Measurements from ENCODE around the gene TMEM135. TPM values are rescaled to one million over a fixed set of nuclear protein-coding genes. Genes with fewer than 3 reads are reported as not detected.

TMEM135 gene
- polyA plus RNA-seq, 1 of the 3 experiments (the other 2 are of a cell fraction) = 3.0 TPM

- Histone ChIP-seq H3K36me3 (replicated peaks in 1 of 2; ENCODE audit: control insufficient read depth in 1 of 2, insufficient read depth in 2 of 2, low read length in 1 of 2) (no peaks in the 10 kb centered on the region), H3K4me1 (ENCODE audit: control insufficient read depth in 1 of 2, insufficient read depth in 2 of 2, low read depth in 1 of 2, low read length in 1 of 2) (peaks cover 2 to 6% of the 10 kb centered on the region in 2 experiments; a peak in 2 of 4 replicates), H3K27ac (ENCODE audit: low read depth in 2 of 2, low read length in 1 of 2) (no peak overlapping the region), H3K9me3 (no peaks in the 10 kb centered on the region), H3K4me3 (ENCODE audit: low read depth in 2 of 2, low read length in 1 of 2) (no peak overlapping the region), H3K4me2 (no peak overlapping the region), H3K79me2 (ENCODE audit: insufficient read depth) (no peaks in the 10 kb centered on the region), H3K27me3 (ENCODE audit: insufficient read depth) (no peaks in the 10 kb centered on the region), H3F3A (replicated peaks; ENCODE audit: insufficient read depth) (peaks cover 4% of the 10 kb centered on the region), H3K9me2 (no peaks in the 10 kb centered on the region), H4K20me1 (ENCODE audit: insufficient read depth) (no peaks in the 10 kb centered on the region), H2AFZ (ENCODE audit: low read depth) (no peak overlapping the region), H3K9ac (no peak overlapping the region)
- WGBS (ENCODE audit: low lambda C conversion rate) = 97% methylated on average over 1 of the region's 1 CpG
- CTCF ChIA-PET = interaction anchor here (1.4 kb wide), 1 partner anchor 16 kb away, joined by 6 read pairs; no protein-coding TSS in a partner anchor
- TF ChIP-seq EZH2phosphoT487 (IDR thresholded peaks at IDR 0.05; ENCODE audit: borderline replicate concordance, low read depth) = no peak
- TF ChIP-seq ZBTB33 (IDR thresholded peaks at IDR 0.05; ENCODE audit: borderline replicate concordance, low read depth) = no peak
- no peak for TF ChIP-seq YY1 (IDR thresholded peaks at IDR 0.05; ENCODE audit: low read depth)
- TF ChIP-seq, protein P1, sequence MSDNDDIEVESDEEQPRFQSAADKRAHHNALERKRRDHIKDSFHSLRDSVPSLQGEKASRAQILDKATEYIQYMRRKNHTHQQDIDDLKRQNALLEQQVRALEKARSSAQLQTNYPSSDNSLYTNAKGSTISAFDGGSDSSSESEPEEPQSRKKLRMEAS (IDR thresholded peaks at IDR 0.05; ENCODE audit: low read depth) = no peak
- no peak for TF ChIP-seq POLR2AphosphoS5 (IDR thresholded peaks at IDR 0.05; ENCODE audit: low read depth, low read length)
- no peak for TF ChIP-seq TEAD4 (IDR thresholded peaks at IDR 0.05; ENCODE audit: borderline replicate concordance, insufficient read depth)
- no peak for TF ChIP-seq MXI1 (IDR thresholded peaks at IDR 0.05; ENCODE audit: low read depth, low read length)
- no peak for TF ChIP-seq REST (IDR thresholded peaks at IDR 0.05; ENCODE audit: low read depth, low read length)
- no peak for TF ChIP-seq USF2 (IDR thresholded peaks at IDR 0.05; ENCODE audit: borderline replicate concordance, low read depth, low read length)
- no peak for TF ChIP-seq GABPA (IDR thresholded peaks at IDR 0.05; ENCODE audit: low read depth)
- no peak for TF ChIP-seq TCF12 (IDR thresholded peaks at IDR 0.05)
- TF ChIP-seq JUND (IDR thresholded peaks at IDR 0.05) = no peak
- TF ChIP-seq RXRA (IDR thresholded peaks at IDR 0.05; ENCODE audit: borderline replicate concordance, low read depth) = no peak
- TF ChIP-seq NRF1 (IDR thresholded peaks at IDR 0.05; ENCODE audit: low read depth, low read length) = no peak
- no peak for TF ChIP-seq EP300 (IDR thresholded peaks at IDR 0.05; ENCODE audit: borderline replicate concordance in 1 of 2, low read depth in 1 of 2, low read length in 1 of 2)
- no peak for TF ChIP-seq FOXM1 (IDR thresholded peaks at IDR 0.05; ENCODE audit: low read depth)
- TF ChIP-seq MEF2A (IDR thresholded peaks at IDR 0.05; ENCODE audit: borderline replicate concordance, low read depth) = no peak
- no peak for TF ChIP-seq RCOR1 (IDR thresholded peaks at IDR 0.05; ENCODE audit: low read length)
- TF ChIP-seq RFX5 (IDR thresholded peaks at IDR 0.05; ENCODE audit: low read length) = no peak
- no peak for TF ChIP-seq USF1 (IDR thresholded peaks at IDR 0.05; ENCODE audit: borderline replicate concordance, low read depth)
- POLR2A ChIA-PET = no interaction called here
- no peak for DNase-seq
Measured at GRCh38 chr11:87114093-87114492, 76.4 kb downstream of the TMEM135 start.

Measured in SK-N-SH (cell line).